DMS79 treated with DMSO at 0.1 percent for 48 hours (cell line): ENCODE measurements around the gene FETUB.
A peak's percentile ranks its signal among the peaks of the same experiment; 100 is the strongest.

Experiments used
- DNase-seq: peaks from one replicate; lab custom pipeline; 2025; lab: John Stamatoyannopoulos, UW

FETUB gene

GRCh38 chr3:186635532-186635931, 4.7 kb upstream of the FETUB start:
- no peak for DNase-seq

- DNase-seq, result no peak
These were observed 3.7 kb upstream of the FETUB start for GRCh38 chr3:186636536-186636935.

GRCh38 chr3:186637686-186638085, 2.5 kb upstream of the FETUB start:
- no peak for DNase-seq

GRCh38 chr3:186638259-186638658, 1.9 kb upstream of the FETUB start:
- no peak for DNase-seq

- peak; percentile 62 for DNase-seq
These were observed 247 bp downstream of the FETUB start for GRCh38 chr3:186640473-186640818.

GRCh38 chr3:186640929-186641328, 730 bp downstream of the FETUB start:
- peak; percentile 93 for DNase-seq

GRCh38 chr3:186642014-186642413, 1.8 kb downstream of the FETUB start:
- DNase-seq, result peak; percentile 29

GRCh38 chr3:186643493-186643892, 3.3 kb downstream of the FETUB start:
- DNase-seq, result no peak

- DNase-seq, result no peak
These were observed 4.5 kb downstream of the FETUB start for GRCh38 chr3:186644683-186645082.

- DNase-seq, result no peak
These were observed 5.9 kb downstream of the FETUB start for GRCh38 chr3:186646106-186646505.

GRCh38 chr3:186646841-186647240, 6.6 kb downstream of the FETUB start:
- no peak for DNase-seq

- no peak for DNase-seq
These were observed 8.7 kb downstream of the FETUB start for GRCh38 chr3:186648851-186649250.

- DNase-seq, result no peak
These were observed 11.5 kb downstream of the FETUB start for GRCh38 chr3:186651678-186652215.

GRCh38 chr3:186653080-186653707, 13.0 kb downstream of the FETUB start:
- DNase-seq, result no peak

- no peak for DNase-seq
These were observed 13.8 kb downstream of the FETUB start for GRCh38 chr3:186653984-186654383.

- no peak for DNase-seq
These were observed 23.3 kb downstream of the FETUB start for GRCh38 chr3:186663361-186664118.

- DNase-seq, result no peak
These were observed 23.9 kb downstream of the FETUB start for GRCh38 chr3:186664119-186664495.

GRCh38 chr3:186664506-186664905, 24.3 kb downstream of the FETUB start:
- no peak for DNase-seq

- no peak for DNase-seq
These were observed 25.5 kb downstream of the FETUB start, which contains the start of gene HRG for GRCh38 chr3:186665625-186666188. Gene HRG (plus strand): TSS chr3:186666014. CDS start chr3:186666032, 18 bp downstream.

GRCh38 chr3:186668426-186668825, 28.2 kb downstream of the FETUB start:
- no peak for DNase-seq

- no peak for DNase-seq
These were observed 29.3 kb downstream of the FETUB start for GRCh38 chr3:186669378-186670084.

GRCh38 chr3:186670155-186670554, 30.0 kb downstream of the FETUB start:
- no peak for DNase-seq
